H1 (cell line): ENCODE measurements around the gene GAK.

Experiments
- BCL11A ChIP-seq, 2 experiments: IDR thresholded peaks; one replicate each; pipeline ENCODE4 v1.6.1; 2011; ENCODE audit warnings: low read depth in 2 of 2, low read length in 2 of 2, mild to moderate bottlenecking in 2 of 2
- POLR2A ChIP-seq, 2 experiments: IDR thresholded peaks; 1 replicate in 1 of 2; 2 replicates in 1 of 2; pipeline ENCODE4 v1.6.1; 2011; ENCODE audit warnings: low read depth in 2 of 2, low read length in 2 of 2, mild to moderate bottlenecking in 2 of 2; ENCODE audit errors: control extremely low read depth in 1 of 2
- TAF1 ChIP-seq: IDR thresholded peaks from 2 replicates; pipeline ENCODE4 v1.6.1; 2011; ENCODE audit warnings: mild to moderate bottlenecking, low read depth, low read length

DNA sequence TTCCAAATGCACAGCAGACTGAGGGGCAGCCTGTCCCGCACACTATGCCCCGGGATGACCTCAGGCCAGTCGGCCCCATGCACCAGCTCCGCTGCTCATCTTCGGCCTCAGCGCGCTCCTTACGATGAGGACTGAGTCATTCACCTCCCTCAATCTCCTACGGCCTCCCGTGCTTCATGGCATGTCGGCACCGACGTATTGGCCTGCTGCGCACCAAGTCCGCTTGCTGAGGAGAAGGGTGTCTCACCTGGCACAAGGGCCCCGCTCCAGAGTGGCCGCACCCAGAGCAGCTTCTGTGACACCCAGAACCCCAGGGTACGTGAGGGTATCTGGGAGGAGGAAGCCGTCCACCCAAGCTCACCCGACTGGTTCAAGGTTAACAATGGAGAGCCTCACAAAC lies 35.5 kb downstream of the GAK start:
- TF ChIP-seq BCL11A (IDR thresholded peaks at IDR 0.05; ENCODE audit: low read depth in 2 of 2, low read length in 2 of 2) (no peak), TAF1 (no peak), POLR2A (IDR thresholded peaks at IDR 0.05; ENCODE audit: control extremely low read depth in 1 of 2, low read depth in 2 of 2, low read length in 2 of 2) (no peak)
